B cell (primary cell): Measurements from ENCODE around the gene HIBCH. TPM values are rescaled to one million over a fixed set of nuclear protein-coding genes. Genes with fewer than 3 reads are reported as not detected.

Experiments
- ATAC-seq: fragments of 200-7000 bp; cut with Tn5 transposase; one replicate; pipeline ENCODE4 v1.10.0; 2021; ENCODE audit warnings: low read depth, mild to moderate bottlenecking, moderate number of reproducible peaks, moderate library complexity
- CTCF ChIA-PET: fragments of 350-600 bp; sonication (Branson Sonifier 250); formaldehyde crosslinking; loops from one replicate; lab custom pipeline; 2021; ENCODE audit warnings: antibody characterized with exemption, inconsistent platforms; lab: Charles Lee
- POLR2A ChIA-PET: fragments of 350-600 bp; sonication (Branson Sonifier 250); formaldehyde crosslinking; loops from one replicate; lab custom pipeline; 2021; ENCODE audit warnings: antibody characterized with exemption; lab: Charles Lee
- DNase-seq: peaks from one replicate; pipeline ENCODE4 v3.0.0; 2013
- H2AFZ ChIP-seq: 2 replicates; pipeline ENCODE4 v1.6.1; 2012; ENCODE audit warnings: mild to moderate bottlenecking, low read depth, low read length; ENCODE audit not compliant: insufficient read depth, poor library complexity, severe bottlenecking
- H3K27ac ChIP-seq, 2 donors: 1 replicate in 1 of 2; 2 replicates in 1 of 2; pipeline ENCODE4 v1.5.1; 2012 to 2013; ENCODE audit warnings: low read length in 2 of 2, mild to moderate bottlenecking in 2 of 2, moderate library complexity in 1 of 2
- H3K27me3 ChIP-seq, 4 experiments: fragments of 200-600 bp in 1 of 4; sonication (generic) in 1 of 4; replicated peaks in 1 of 4; 1 replicate in 2 of 4; 2 replicates in 2 of 4; pipeline versions ENCODE4 v1.6.1 to v1.7.0; 2013 to 2016; ENCODE audit warnings: low read length in 3 of 4, mild to moderate bottlenecking in 2 of 4, mixed read lengths in 1 of 4, moderate library complexity in 1 of 4; ENCODE audit not compliant: insufficient read depth in 4 of 4, control insufficient read depth in 3 of 4; ENCODE audit errors: control extremely low read depth in 1 of 4
- H3K36me3 ChIP-seq, 2 experiments: replicated peaks in 1 of 2; 1 replicate in 1 of 2; 2 replicates in 1 of 2; pipeline versions ENCODE4 v1.6.1 to v1.7.1; 2013; ENCODE audit warnings: low read length in 1 of 2; ENCODE audit not compliant: insufficient read depth in 2 of 2, control insufficient read depth in 1 of 2; ENCODE audit errors: control extremely low read depth in 1 of 2, extremely low read depth in 1 of 2
- H3K4me1 ChIP-seq, 2 donors: fragments of 200-600 bp in 1 of 2; sonication (generic) in 1 of 2; 1 replicate in 1 of 2; 2 replicates in 1 of 2; pipeline versions ENCODE4 v1.5.1 to v1.6.1; 2013 to 2017; ENCODE audit warnings: low read length in 2 of 2; ENCODE audit not compliant: control insufficient read depth in 2 of 2, insufficient read depth in 2 of 2
- H3K4me2 ChIP-seq: replicated peaks from 2 replicates; pipeline ENCODE3; 2012; ENCODE audit warnings: mild to moderate bottlenecking, low read depth, low read length; ENCODE audit not compliant: poor library complexity, severe bottlenecking
- H3K4me3 ChIP-seq, 5 experiments: fragments of 200-600 bp in 1 of 5; sonication (generic) in 1 of 5; 1 replicate in 3 of 5; 2 replicates in 2 of 5; pipeline versions ENCODE4 v1.5.1 to v1.7.0; 2011 to 2016; ENCODE audit warnings: low read length in 4 of 5, mild to moderate bottlenecking in 4 of 5, low read depth in 2 of 5, control low read depth in 1 of 5, moderate library complexity in 1 of 5; ENCODE audit not compliant: insufficient read depth in 1 of 5; ENCODE audit errors: control extremely low read depth in 1 of 5, extremely low read depth in 1 of 5
- H3K79me2 ChIP-seq: fragments of 200-600 bp; sonication (generic); one replicate; pipeline ENCODE4 v1.6.0; 2016; ENCODE audit warnings: low read length; ENCODE audit not compliant: control insufficient read depth, insufficient read depth
- H3K9ac ChIP-seq: fragments of 200-600 bp; sonication (generic); 2 replicates; pipeline ENCODE4 v1.6.1; 2017; ENCODE audit warnings: mild to moderate bottlenecking, low read length, moderate library complexity
- H3K9me3 ChIP-seq, 3 donors: one replicate each; pipeline versions ENCODE4 v1.6.1 to v1.7.1; 2013; ENCODE audit warnings: low read length in 2 of 3; ENCODE audit not compliant: control insufficient read depth in 2 of 3, insufficient read depth in 1 of 3; ENCODE audit errors: control extremely low read depth in 1 of 3
- H4K20me1 ChIP-seq: 2 replicates; pipeline ENCODE4 v1.6.0; 2012; ENCODE audit warnings: mild to moderate bottlenecking, low read length; ENCODE audit not compliant: insufficient read depth, control insufficient read depth, poor library complexity, severe bottlenecking
- H3K27ac Mint-ChIP-seq: one replicate; pipeline ENCODE4 v1.8.0; 2021; ENCODE audit warnings: mixed read lengths
- H3K27me3 Mint-ChIP-seq: one replicate; pipeline ENCODE4 v1.8.0; 2021; ENCODE audit warnings: mixed read lengths
- H3K4me1 Mint-ChIP-seq: one replicate; pipeline ENCODE4 v1.8.0; 2021; ENCODE audit warnings: mixed read lengths
- H3K4me3 Mint-ChIP-seq: one replicate; pipeline ENCODE4 v1.8.0; 2021; ENCODE audit warnings: mixed read lengths
- H3K9me3 Mint-ChIP-seq: one replicate; pipeline ENCODE4 v1.8.0; 2022; ENCODE audit warnings: mixed read lengths; ENCODE audit not compliant: insufficient read depth
- EZH2 ChIP-seq: IDR thresholded peaks from 2 replicates; pipeline ENCODE4 v1.6.1; 2012; ENCODE audit warnings: borderline replicate concordance, low read depth, mild to moderate bottlenecking, moderate library complexity, low read length; ENCODE audit not compliant: insufficient read depth, poor library complexity, severe bottlenecking
- WGBS: methylation state at CpG from one replicate; pipeline ENCODE4 v1.1.5; 2013; ENCODE audit warnings: missing lambda C conversion rate; ENCODE audit not compliant: insufficient coverage; 5-methylcytosine and 5-hydroxymethylcytosine counted together
- intact Hi-C: fragments of 100-400 bp; cut with micrococcal nuclease; formaldehyde crosslinking; loops from one replicate; pipeline ENCODE4 v1.10.0; 2022
- polyA plus RNA-seq: library from polyadenylated mRNA; depleted of rRNA; stranded (reverse); fragments of >200 nt; gene quantifications from 2 replicates; pipeline ENCODE4 v1.2.3, GENCODE V29; 2012
- total RNA-seq, 2 donors: library from RNA; stranded (reverse); fragments of 120-200 nt in 1 of 2; gene quantifications; 1 replicate in 1 of 2; 2 replicates in 1 of 2; pipeline versions ENCODE4 v1.2.3 to v1.2.4, GENCODE V29; 2013 to 2022
- TF ChIP-seq, protein P1 (sequence below): fragments of 200-600 bp; IDR thresholded peaks from one replicate; pipeline ENCODE4 v1.8.0; 2022; ENCODE audit warnings: antibody characterized with exemption, mild to moderate bottlenecking

The HIBCH gene
- total and polyA plus RNA-seq, 2 donors (not counting 1 experiment from before 2014, with no cell fraction given), result 5.6 to 30.2 TPM

DNA sequence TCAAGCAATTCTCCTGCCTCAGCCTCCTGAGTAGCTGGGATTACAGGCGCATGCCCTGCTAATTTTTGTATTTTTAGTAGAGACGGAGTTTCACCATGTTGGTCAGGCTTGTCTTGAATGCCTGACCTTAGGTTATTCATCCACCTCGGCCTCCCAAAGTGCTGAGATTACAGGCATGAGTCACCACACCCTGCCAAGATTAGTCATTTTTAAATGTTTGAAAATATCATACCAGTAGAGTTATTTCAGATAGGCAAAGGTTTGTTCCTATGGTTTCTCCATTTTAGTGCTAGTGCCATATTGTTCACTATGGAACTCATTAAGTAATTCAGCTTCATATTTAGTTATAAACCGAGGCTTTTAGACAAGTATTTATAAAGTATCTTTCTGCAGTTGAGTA lies 52.3 kb downstream of the HIBCH start:
- intact Hi-C loops, result no loop called here
- TF ChIP-seq, protein P1, sequence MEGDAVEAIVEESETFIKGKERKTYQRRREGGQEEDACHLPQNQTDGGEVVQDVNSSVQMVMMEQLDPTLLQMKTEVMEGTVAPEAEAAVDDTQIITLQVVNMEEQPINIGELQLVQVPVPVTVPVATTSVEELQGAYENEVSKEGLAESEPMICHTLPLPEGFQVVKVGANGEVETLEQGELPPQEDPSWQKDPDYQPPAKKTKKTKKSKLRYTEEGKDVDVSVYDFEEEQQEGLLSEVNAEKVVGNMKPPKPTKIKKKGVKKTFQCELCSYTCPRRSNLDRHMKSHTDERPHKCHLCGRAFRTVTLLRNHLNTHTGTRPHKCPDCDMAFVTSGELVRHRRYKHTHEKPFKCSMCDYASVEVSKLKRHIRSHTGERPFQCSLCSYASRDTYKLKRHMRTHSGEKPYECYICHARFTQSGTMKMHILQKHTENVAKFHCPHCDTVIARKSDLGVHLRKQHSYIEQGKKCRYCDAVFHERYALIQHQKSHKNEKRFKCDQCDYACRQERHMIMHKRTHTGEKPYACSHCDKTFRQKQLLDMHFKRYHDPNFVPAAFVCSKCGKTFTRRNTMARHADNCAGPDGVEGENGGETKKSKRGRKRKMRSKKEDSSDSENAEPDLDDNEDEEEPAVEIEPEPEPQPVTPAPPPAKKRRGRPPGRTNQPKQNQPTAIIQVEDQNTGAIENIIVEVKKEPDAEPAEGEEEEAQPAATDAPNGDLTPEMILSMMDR, result no peak
- TF ChIP-seq EZH2, result no peak
- Histone ChIP-seq H2AFZ (no peak overlapping the region), H3K36me3 (peaks cover 6 to 8% of the 10 kb centered on the region in 2 experiments), H3K4me2 (no peak overlapping the region), H3K9me3 (peaks cover 0 to 6% (median 2%) of the 10 kb centered on the region in 3 donors), H3K9ac (no peak overlapping the region), H3K4me3 (no peak overlapping the region), H4K20me1 (no peaks in the 10 kb centered on the region), H3K27me3 (no peaks in the 10 kb centered on the region), H3K4me1 (no peaks in the 10 kb centered on the region), H3K27ac (no peak overlapping the region), H3K79me2 (peaks cover 4% of the 10 kb centered on the region)
- Mint-ChIP-seq H3K27me3 (no peaks in the 10 kb centered on the region), H3K4me1 (no peaks in the 10 kb centered on the region), H3K27ac (no peak overlapping the region), H3K9me3 (peaks cover 4% of the 10 kb centered on the region), H3K4me3 (no peak overlapping the region)
- POLR2A ChIA-PET, result no interaction called here
- no peak for DNase-seq
- CTCF ChIA-PET, result no interaction called here
- no peak for ATAC-seq
- WGBS, result 100% methylated on average over 1 of the region's 4 CpGs

DNA sequence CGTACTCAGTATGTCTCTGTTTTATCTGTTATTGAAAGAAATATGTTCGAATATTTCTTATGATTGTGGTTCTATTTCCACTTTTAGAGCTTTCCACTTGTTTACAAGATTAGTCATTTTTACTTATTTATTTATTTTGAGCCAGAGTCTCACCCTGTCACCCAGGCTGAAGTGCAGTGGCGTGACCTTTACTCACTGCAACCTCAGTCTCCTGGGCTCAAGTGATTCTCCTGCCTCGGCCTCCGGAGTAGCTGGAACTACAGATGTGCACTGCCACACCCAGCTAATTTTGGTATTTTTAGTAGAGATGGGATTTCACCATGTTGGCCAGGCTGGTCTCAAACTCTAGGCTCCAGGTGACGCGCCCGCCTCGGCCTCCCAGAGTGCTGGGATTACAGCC lies 53.3 kb downstream of the HIBCH start:
- Histone ChIP-seq H4K20me1 (no peaks in the 10 kb centered on the region), H3K36me3 (peaks cover 4 to 8% of the 10 kb centered on the region in 2 experiments), H3K79me2 (no peaks in the 10 kb centered on the region), H3K4me2 (no peak overlapping the region), H3K9ac (no peak overlapping the region), H3K4me1 (no peaks in the 10 kb centered on the region), H3K27me3 (no peaks in the 10 kb centered on the region), H3K4me3 (no peak overlapping the region), H3K9me3 (peaks cover 0 to 6% (median 2%) of the 10 kb centered on the region in 3 donors), H2AFZ (no peak overlapping the region), H3K27ac (no peak overlapping the region)
- WGBS, result 83% methylated on average over 1 of the region's 9 CpGs
- intact Hi-C loops, result no loop called here
- no peak for ATAC-seq
- peaks cover 4% of the 10 kb centered on the region for H3K9me3 Mint-ChIP-seq
- no peaks in the 10 kb centered on the region for H3K4me1 Mint-ChIP-seq
- H3K27me3 Mint-ChIP-seq, result no peaks in the 10 kb centered on the region
- POLR2A ChIA-PET, result no interaction called here
- H3K27ac Mint-ChIP-seq, result no peak overlapping the region
- no peak overlapping the region for H3K4me3 Mint-ChIP-seq
- CTCF ChIA-PET, result interaction anchor here (0.6 kb wide), 1 partner anchor 186 kb away, joined by 3 read pairs; no protein-coding TSS in a partner anchor
- no peak for DNase-seq
- TF ChIP-seq EZH2, result no peak
- TF ChIP-seq, protein P1, result no peak
